HG03457 (cell line): ENCODE data around the gene TEX14.
"Not testable (repeated sequence)": the region's sequence is repeated elsewhere in the genome, so short reads cannot be mapped to it uniquely, and the experiment has no call there.

ENCODE experiments used
- ATAC-seq: cut with Tn5 transposase; IDR thresholded peaks from one replicate; pipeline ENCODE4 v1.9.1; 2021; ENCODE audit warnings: moderate number of reproducible peaks; ENCODE audit not compliant: unreplicated experiment

TEX14 gene

DNA sequence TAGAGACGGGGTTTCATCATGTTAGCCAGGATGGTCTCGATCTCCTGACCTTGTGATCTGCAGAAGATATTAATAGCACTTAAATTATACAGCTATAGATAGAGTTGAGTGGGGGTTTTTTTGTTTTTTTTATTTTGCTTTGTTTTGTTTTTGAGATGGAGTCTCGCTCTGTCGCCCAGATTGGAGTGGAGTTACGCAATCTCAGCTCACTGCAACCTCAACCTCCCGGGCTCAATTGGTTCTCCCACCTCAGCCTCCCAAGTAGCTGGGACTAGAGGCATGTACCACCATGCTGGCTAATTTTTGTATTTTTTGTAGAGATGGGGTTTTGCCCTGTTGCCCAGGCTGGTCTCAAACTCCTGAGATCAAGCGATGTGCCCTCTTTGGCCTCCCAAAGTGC, 1.8 kb downstream of the TEX14 start:
- ATAC-seq: not testable (repeated sequence)

DNA sequence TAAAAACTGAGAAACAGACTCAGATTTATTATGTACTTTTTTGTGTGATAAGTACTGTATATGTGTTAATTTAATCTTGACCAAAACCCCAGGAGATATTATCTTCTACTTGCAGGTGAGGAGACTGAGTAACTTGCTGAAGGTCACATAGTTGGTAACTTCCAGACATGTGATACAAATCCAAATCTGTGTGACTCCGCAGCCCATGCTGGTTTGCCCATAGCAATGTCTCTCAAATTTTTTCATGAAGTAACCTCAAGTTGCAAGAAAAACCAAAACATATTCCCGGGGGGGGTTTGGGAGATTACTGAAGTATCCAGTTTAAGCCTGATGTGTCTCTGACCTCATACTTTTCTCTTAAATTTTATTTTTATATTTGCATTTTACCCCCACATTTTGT, 3.3 kb downstream of the TEX14 start:
- no peak for ATAC-seq

DNA sequence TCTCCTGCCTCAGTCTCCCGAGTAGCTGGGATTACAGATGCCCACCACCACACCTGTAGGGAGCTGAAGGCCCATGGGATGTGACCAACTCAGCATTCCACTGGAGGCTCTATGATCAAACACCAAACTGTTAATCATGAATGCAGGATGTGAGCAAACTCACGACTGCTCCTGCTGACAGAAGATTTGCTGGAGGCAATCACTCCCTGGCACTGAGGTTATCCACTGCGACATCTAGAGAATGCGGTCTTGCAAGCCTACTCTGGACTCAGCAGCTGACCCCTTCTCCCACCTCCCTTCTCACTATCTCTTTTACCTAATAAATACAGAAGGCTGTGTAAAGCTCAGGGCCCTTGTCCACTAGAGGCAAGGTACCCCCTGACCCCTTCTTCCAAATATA, 4.9 kb downstream of the TEX14 start:
- ATAC-seq: no peak

DNA sequence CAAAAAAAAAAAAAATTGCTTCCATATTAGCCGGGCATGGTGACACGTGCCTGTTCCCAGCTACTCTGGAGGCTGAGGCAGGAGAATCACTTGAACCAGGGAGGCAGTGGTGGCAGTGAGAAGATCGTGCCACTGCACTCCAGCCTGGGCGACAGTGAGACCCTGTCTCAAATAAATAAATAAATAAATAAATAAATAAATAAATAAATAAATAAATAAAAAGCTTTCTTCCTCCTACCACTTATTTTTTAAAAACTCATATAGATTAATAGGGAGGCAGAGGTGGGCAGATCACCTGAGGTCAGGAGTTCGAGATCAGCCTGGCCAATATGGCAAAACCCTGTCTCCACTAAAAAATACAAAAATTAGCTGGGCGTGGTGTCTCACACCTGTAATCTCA, 7.4 kb downstream of the TEX14 start:
- ATAC-seq: not testable (repeated sequence)

DNA sequence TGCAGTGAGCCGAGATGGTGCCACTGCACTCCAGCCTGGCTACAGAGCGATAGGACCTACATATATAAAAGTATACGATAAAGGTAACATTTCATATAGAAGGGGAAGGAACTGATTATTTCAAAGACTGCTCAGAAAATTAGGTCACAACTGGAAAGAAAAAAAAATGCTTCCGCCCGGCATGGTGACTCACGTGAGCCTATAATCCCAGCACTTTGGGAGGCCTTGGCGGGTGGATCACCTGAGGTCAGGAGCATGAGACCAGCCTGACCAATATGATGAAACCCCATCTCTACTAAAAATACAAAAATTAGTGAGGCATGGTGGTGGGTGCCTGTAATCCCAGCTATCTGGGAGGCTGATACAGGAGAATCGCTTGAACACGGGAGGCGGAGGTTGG, 7.8 kb downstream of the TEX14 start:
- no peak for ATAC-seq

DNA sequence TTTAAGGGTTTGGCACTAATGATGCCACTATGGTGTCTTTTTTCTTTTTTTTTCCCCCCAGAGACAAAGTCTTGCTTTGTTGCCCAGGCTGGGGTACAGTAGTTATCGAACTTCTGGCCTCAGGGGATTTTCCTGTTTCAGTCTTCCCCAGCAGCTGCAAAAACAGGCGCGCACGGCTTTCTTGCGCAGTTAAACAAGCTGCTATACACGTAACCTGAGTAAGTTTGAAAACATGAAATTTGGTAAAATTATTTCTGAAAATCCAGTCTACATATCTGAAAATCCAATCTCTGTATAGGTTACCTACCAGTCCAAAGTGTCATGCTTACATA, 11.8 kb downstream of the TEX14 start:
- no peak for ATAC-seq

DNA sequence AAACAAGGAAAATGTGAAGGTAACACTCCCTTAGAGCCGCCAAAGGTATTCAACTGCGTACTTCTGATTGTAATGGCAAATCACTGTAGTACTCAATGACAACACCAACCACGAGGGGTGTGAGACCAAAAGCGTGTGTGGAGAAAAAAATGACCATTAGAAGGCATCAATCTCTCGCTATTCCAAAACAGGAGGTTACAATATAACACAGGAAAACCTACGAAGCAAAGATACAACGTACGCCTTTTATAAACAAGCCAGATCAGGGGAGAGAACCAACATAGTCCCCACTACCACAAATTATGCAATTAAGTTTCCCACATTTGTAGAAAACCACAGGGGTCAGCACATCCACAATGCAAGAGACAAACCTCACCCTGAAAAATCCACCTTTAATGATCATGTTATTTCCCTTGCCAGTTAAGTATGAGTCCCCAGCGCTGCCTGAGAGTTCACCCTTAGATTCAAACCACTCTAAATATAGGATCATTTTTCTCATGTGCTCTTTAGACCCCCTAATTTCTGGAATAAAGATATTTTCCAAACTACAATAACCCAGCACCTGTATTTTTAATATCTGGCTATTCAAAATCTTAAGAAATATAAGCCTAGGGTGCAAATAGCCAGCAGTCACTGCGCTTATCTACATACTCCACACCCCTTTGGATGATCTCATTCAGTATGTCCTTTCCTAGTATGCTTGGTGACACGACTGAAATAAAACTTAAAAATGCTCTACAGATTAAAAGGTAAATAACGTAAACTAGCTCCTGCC, 12.4 kb downstream of the TEX14 start:
- no peak for ATAC-seq

DNA sequence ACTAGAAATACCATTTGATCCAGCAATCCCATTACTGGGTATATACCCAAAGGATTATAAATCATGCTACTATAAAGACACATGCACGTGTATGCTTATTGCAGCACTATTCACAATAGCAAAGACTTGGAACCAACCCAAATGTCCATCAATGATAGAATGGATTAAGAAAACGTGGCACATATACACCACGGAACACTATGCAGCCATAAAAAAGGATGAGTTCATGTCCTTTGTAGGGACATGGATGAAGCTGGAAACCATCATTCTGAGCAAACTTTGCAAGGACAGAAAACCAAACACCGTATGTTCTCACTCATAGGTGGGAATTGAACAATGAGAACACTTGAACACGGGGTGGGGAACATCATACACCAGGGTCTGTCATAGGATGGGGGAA, 13.6 kb downstream of the TEX14 start:
- ATAC-seq: not testable (repeated sequence)

DNA sequence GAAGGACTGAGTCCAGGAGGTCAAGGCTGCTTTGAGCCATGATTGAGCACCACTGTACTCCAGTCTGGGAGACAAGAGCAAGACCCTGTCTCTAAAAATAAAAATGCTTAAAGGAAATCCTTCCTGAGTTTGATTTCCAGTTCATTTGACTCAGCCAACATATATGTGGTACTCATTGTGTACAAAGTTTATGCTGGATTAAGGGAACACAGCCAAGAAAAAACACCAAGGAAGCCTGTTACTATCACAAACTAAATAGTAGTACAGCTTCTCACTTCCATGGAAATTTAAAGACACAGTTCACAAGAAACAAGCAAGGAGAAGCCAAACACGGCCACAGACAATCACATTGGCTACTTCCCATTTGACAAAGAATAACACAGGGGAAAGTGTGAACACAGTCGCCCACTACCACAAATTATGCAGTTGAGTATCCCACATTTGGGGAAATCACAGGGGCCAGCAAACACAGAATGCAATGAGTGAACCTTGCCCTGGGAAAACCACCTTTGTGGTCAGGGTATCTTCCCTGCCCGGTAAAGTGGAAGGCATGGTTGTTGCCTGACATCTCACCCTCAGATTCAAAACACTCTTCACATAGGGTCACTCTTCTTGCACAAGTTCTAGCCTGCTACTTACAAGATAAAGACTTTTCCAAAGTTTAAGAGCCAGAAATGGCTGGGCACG, 14.5 kb downstream of the TEX14 start:
- ATAC-seq: no peak

DNA sequence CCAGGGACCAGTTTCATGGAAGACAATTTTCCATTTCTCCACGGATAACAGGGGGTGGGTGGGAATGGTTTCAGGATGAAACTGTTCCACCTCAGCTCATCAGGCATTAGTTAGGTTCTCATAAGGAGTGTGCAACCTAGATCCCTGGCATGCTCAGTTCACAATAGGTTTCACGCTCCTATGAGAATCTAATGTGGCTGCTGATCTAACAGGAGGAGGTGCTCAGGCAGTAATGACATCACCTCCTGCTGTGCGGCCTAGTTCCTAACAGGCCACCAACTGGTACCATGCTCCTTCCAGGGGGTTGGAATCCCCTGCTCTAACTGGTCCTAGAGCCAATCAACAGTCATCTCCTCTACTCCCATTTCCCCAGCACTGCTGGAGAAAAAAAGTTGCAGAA, 19.9 kb downstream of the TEX14 start:
- no peak for ATAC-seq

DNA sequence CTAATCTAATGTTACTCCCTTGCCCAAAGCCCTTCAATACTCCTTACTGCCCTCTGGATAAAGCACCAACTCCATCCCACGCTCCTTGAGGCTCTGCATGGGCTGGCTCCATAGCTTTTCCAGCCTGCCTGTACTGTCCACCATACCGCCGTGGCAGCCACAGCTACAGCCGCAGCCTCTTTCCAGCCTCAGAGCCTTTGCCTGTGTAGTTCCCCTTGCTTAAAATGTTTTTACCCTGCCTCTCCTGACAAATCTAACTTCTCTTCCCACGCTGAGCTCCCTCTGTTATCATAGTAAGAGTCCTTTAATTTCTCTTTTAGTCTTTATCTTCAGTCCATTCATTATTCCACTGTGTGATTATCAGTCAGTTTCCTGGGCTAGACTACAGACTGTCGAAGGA, 22.0 kb downstream of the TEX14 start:
- no peak for ATAC-seq

DNA sequence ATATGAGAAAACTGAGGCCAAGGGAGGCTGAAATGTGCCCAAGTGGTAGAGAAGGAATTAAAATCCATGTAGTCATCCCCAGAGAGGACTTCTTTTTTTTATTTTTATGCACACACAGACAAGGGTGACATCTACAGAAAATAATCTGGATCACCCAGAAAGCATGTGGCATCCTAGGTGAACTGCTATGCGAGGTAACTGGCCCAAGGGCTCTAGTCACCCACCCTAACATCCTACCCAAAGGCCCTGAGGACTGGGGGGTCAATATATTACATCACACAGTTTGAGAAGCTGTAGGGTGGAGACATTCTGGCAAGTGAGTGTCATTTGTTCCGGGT, 23.3 kb downstream of the TEX14 start:
- ATAC-seq: no peak

DNA sequence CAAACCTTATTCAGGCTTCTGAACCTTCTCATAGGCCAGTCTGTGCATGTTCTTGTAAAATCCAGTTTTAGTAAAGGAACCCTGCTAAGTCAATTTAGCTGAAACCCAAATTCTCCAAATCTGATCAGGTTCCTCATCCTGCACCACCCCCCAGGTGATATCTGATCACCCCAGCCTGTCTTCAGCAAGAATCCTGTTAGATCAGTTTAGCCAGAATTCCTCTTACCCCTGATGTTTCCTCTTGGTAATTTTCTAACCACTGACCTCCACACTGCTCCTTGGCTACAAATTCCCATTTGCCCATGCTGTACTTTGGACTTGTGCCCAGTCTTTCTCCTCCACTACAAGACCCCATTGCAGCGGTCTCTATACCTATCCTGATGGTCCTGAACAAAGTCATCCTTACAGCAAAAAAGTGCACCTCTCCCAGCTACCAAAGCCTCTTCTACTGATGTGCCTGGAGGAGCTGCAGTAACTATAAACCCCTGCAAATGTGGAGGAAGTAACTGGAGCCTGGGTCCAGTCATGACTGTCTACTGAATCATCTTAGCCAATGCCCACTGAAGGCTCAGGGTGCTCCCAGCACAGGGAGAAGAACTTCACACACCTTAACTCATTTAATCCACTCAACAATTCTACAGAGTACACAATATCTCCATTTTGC, 23.8 kb downstream of the TEX14 start:
- no peak for ATAC-seq

DNA sequence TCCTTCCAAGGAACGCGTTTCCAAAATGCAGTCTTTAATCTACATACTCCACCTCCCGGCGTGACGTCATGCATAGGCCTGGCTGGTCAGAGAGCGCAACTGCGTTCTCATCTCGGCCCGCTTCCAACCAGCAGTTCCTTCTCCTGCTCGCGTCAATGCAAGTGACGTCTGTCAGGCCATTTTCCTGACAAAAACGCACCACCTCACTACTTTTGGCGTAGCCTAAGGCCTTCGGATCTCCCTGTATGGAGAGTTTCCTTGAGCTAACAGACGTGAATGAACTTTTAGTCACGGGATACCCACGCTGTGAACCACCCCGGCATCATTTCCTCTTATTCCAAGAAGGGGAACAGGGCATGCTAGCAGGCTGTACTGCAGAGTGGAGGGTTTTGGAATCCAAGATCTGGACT, 25.0 kb downstream of the TEX14 start:
- no peak for ATAC-seq

DNA sequence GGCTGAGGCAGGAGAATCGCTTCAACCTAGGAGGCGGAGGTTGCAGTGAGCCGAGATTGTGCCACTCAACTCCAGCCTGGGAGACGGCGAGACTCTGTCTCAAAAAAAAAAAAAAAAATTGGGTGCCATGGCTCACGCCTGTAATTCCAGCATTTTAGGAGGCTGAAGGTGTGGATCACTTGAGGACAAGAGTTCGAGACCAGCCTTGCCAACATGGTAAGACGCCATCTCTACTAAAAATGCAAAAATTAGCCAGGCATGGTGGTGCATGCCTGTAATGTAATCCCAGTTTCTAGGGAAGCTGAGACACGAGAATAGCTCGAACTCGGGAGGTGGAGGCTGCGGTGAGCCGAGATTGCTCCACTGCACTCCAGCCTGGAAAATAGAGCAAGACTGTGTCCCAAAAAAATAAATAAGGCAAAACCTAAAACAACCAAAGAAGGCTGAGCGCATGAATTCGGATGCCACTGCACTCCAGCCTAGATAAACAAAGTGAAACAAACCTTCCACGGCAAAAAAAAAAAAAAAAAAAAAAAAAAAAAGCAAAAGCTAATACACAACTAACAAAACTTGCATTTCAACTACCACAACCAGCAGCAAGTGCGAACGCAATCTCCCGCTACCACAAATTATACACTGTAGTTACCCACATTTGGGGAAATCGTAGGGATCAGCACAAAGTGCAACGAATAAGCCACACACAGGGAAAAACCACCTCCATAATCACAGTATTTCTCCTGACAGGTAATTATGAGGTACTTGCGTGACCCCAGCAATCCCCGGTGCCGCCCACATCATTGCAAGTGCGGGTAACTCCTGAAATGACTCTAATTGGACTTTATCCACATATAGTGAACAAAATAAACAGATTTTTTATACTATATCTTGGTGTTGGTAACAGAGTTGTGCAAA, 25.6 kb downstream of the TEX14 start:
- ATAC-seq: no peak

DNA sequence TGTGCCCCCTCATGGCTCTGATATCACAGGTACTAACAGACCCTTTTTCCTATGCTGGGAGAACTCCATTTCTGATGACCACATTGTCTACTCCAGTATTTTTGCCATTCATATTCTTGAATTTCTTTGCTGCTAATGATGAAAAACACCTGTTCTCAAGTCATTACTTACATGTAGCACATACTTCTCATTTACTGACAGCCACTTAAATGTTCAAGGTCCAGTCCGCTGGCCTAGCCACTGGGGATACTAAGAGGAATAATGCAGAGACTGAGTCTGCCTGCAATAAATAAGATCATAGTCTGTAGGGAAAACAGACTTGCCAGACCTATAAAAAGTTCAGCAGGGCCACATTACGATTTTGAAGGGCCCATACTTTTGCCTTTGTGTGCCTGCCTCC, 27.5 kb downstream of the TEX14 start:
- no peak for ATAC-seq

DNA sequence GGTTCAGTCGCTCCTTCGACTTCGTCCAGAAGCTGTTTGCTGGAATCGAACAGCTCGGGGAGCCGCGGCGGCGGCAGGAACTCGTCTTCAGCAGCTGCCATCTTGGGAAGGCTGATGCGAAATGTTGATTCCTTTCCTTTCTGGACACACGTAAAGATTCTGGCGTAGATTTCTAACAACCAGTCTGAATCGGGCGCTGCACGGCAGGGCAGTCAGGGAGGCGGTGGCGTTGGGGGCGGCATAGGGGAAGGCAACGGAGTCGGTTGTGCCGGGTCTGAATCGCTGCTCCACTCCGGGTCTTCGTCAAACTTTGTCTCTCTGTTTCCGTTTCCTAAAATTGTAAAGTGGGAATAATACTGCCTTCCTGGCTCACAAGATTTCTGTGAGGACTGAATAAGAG, 30.3 kb downstream of the TEX14 start:
- no peak for ATAC-seq

DNA sequence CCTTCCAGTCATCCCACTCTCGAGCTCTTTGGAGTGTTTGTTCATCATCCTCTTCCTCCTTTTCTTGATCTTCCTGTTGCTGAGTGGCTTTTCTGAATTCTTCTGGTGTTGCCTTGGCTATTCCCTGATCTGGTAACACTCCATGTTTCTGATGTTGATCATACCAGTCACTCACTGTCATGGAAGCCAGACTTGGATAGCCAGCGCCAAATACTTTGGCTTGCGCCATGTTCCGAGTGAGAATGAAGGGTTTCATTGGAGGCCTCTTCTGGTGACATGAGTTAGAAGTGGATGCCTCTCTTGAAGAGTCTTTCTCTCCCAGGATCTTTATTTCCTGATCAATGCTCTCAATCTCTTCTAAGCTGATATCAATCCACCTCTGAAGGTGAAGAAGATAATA, 31.2 kb downstream of the TEX14 start:
- no peak for ATAC-seq

DNA sequence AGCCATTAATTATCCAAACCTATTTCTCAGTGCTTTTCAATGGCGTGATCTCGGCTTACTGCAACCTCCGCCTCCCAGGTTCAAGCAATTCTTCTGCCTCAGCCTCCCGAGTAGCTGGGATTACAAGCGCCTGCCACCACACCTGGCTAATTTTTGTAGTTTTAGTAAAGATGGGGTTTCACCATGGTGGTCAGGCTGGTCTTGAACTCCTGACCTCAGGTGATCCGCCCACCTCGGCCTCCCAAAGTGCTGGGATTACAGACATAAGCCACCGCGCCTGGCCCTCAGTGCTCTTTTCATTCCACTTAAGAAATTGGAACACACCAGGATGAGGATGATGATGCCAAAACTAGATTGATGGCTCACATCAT, 32.1 kb downstream of the TEX14 start:
- not testable (repeated sequence) for ATAC-seq

DNA sequence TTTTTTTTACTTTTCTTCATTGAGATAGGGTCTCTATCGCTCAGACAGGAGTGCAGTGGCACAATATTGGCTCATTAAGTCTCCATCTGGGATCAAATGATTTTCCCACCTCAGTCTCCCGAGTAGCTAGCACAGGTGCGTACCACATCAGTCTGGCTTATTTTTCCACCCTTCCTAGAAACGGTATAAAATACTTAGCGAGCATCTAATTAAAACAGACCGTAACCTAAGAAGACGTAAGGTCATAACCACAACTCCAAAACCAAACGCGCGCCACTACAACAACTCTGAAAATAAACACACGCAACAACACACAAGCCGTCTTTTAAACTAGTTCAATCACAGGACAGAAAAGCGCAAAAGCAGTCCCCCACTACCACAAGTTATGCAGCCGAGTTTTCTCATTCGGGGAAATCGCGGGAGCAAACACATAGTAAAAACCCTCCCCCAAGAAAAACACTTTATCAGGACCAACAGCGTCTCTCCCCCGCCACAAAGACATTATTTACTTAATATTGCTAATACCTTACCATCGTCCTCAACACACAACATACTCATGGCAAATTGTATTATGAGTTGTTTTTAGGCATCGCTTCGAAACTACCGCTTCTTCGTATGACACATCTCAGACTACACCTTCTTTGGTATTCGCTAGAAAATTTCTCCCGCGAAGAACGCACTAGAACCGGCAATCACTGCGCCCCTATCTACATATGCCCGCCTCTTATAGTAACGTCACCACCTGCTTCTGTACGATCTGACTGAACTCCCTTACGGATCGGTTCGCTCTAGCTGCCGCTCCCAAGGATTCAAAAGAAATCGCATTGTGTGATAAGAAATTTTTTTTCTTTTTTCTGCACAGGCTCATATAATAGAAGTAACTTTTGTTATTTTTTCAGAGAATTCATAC, 32.8 kb downstream of the TEX14 start:
- ATAC-seq: peak; percentile 51
